Measurements from ENCODE around the gene CACNG4. TPM values are rescaled to one million over a fixed set of nuclear protein-coding genes. Genes with fewer than 3 reads are reported as not detected.

The CACNG4 gene
- total RNA-seq, 1 experiment from 2014 or later = 46.3 TPM

- no peaks in the 10 kb centered on the region for H4K20me1 ChIP-seq (ENCODE audit: insufficient read depth)
- H3K9me3 ChIP-seq (ENCODE audit: insufficient read depth, low read depth) = no peaks in the 10 kb centered on the region
- H3K4me1 ChIP-seq (replicated peaks; ENCODE audit: insufficient read depth) = no peaks in the 10 kb centered on the region
- no peaks in the 10 kb centered on the region for H3K79me2 ChIP-seq (ENCODE audit: low read depth)
- intact Hi-C loops (cut with micrococcal nuclease; ENCODE audit: unreplicated experiment) = loop anchor here (5.0 kb wide), 1 partner anchor 365 kb away; no protein-coding TSS in a partner anchor
- CTCF ChIA-PET = no interaction called here
- H3K4me3 ChIP-seq = no peak overlapping the region
- 0 out of 2 replicates have a peak, but pooled peaks cover 7% of the 10 kb centered on the region for H3F3A ChIP-seq (ENCODE audit: insufficient read depth, low read depth)
- no peak for DNase-seq
- BruUV-seq (replicated peaks) = no TSS peak
- TF ChIP-seq EZH2 (IDR thresholded peaks at IDR 0.05; ENCODE audit: low read depth) (no peak), CTCF (conservative IDR thresholded peaks at IDR 0.05) (no peak)
- H3K9me2 ChIP-seq (ENCODE audit: insufficient read depth) = no peaks in the 10 kb centered on the region
- no peak overlapping the region for H3K4me2 ChIP-seq
- no peak overlapping the region for H3K27ac ChIP-seq
- no peak overlapping the region for H2AFZ ChIP-seq
- POLR2A ChIA-PET (ENCODE audit: unreplicated experiment) = no interaction called here
- H3K36me3 ChIP-seq (ENCODE audit: low read depth) = no peaks in the 10 kb centered on the region
- no peaks in the 10 kb centered on the region for H3K27me3 ChIP-seq (ENCODE audit: insufficient read depth, low read depth)
Observed at GRCh38 chr17:67082107-67082506, 117.6 kb downstream of the CACNG4 start.

Other genes with a start within 250 kb of the CACNG4 start
- gene CACNG5, start 129.6 kb upstream of the CACNG4 start, total RNA-seq (2021) = not detected in 2 replicates
- not detected in 2 replicates for gene CACNG1, start 79.8 kb downstream of the CACNG4 start, total RNA-seq (2021)

All from PC-9 (cell line).